Psoas muscle (tissue), 8 donors: ENCODE data around the gene HMBS. TPM values are rescaled to one million over a fixed set of nuclear protein-coding genes. Genes with fewer than 3 reads are reported as not detected.

Experiments used
- ATAC-seq, 4 donors: fragments of 200-7000 bp; cut with Tn5 transposase; one replicate each; pipeline ENCODE4 v1.9.1; 2020; ENCODE audit warnings: moderate library complexity in 3 of 4, mild to moderate bottlenecking in 2 of 4
- DNase-seq, 2 donors: peaks; one replicate each; pipeline ENCODE4 v3.0.0-alpha.2; 2020
- H3K27ac ChIP-seq: fragments of 200-600 bp; one replicate; pipeline ENCODE4 v1.8.0; 2022
- H3K27me3 ChIP-seq, 3 donors: fragments of 200-600 bp in 1 of 3; one replicate each; pipeline versions ENCODE4 v1.6.1 to v1.8.0; 2013 to 2022; ENCODE audit warnings: low read length in 2 of 3, mild to moderate bottlenecking in 2 of 3, moderate library complexity in 1 of 3; ENCODE audit not compliant: insufficient read depth in 3 of 3
- H3K36me3 ChIP-seq, 2 donors: fragments of 200-600 bp in 1 of 2; one replicate each; pipeline versions ENCODE4 v1.6.1 to v1.8.0; 2013 to 2022; ENCODE audit warnings: low read depth in 1 of 2, mild to moderate bottlenecking in 1 of 2, moderate library complexity in 1 of 2; ENCODE audit not compliant: insufficient read depth in 1 of 2
- H3K4me1 ChIP-seq: fragments of 200-600 bp; one replicate; pipeline ENCODE4 v1.8.0; 2022
- H3K4me3 ChIP-seq: fragments of 200-600 bp; one replicate; pipeline ENCODE4 v1.8.0; 2022; ENCODE audit warnings: mild to moderate bottlenecking
- H3K9me3 ChIP-seq: fragments of 200-600 bp; one replicate; pipeline ENCODE4 v1.8.0; 2022
- CTCF ChIP-seq: fragments of 200-600 bp; IDR thresholded peaks from one replicate; pipeline ENCODE4 v1.8.0; 2022; ENCODE audit warnings: antibody characterized with exemption
- WGBS, 3 donors: extraction: QIAGEN DNeasy Blood & Tissue Kit; methylation state at CpG; one replicate each; pipeline versions ENCODE4 v1.1.6 to v1.1.7; 2013; 5-methylcytosine and 5-hydroxymethylcytosine counted together
- intact Hi-C, 2 donors: fragments of 100-400 bp; cut with DNase I; formaldehyde crosslinking; loops; one replicate each; pipeline versions ENCODE4 v1.11.0 to v1.14.2; 2022
- polyA plus RNA-seq, 3 donors: library from polyadenylated mRNA; stranded (reverse); fragments of 200-250 nt; gene quantifications; one replicate each; pipeline ENCODE4 v1.2.3, GENCODE V29; 2013
- total RNA-seq, 4 donors: library from RNA; stranded (reverse); fragmentation: NEBNext Ultra II Directional in 2 of 4; extraction: Animal tissue kit (Norgen Biotek cat#: 25700) in 2 of 4; gene quantifications; one replicate each; pipeline versions ENCODE4 v1.2.1 to v1.2.4, GENCODE V29; 2021 to 2023
- donor health status: healthy with polysubstance abuse.
- donor health status: DM: no; HTN: no; CAD: no; lungs with moderate emphysema.
- donor health status: Bipolar disorder and iron deficiency.
- donor health status: healthy.
- donor health status: DM: yes; HTN: yes; CAD: no.
- donor health status: DM: no; HTN: no; CAD: no.
- donor health status: DM: no; HTN: no; CAD: no.
- donor health status: DM: yes; HTN: yes; CAD: no.

The HMBS gene
- total and polyA plus RNA-seq, 7 donors, result 18.1 to 45.3 (median 33.3) TPM

- peak overlapping the region; percentile 90 for H3K4me3 ChIP-seq
- no peaks in the 10 kb centered on the region for H3K27me3 ChIP-seq
- DNase-seq, result peak; percentile 98 to 99
- peaks cover 4 to 64% of the 10 kb centered on the region in 2 donors for H3K36me3 ChIP-seq
- WGBS, 3 donors, result 0 to 1% (median 1%) methylated on average over 78 to 79 of the region's 79 CpGs
- no peaks in the 10 kb centered on the region for H3K9me3 ChIP-seq
- ATAC-seq, result peak; percentile 94 to 95 (median 94)
- intact Hi-C loops, result no loop called here
- H3K27ac ChIP-seq, result peak overlapping the region; percentile 96
- H3K4me1 ChIP-seq, result peaks cover 24% of the 10 kb centered on the region
- no peak for TF ChIP-seq CTCF
Measured at GRCh38 chr11:119095066-119095880, 10.6 kb downstream of the HMBS start.

- Histone ChIP-seq H3K27me3 (no peaks in the 10 kb centered on the region), H3K36me3 (peaks cover 4 to 33% of the 10 kb centered on the region in 2 donors), H3K27ac (no peak overlapping the region), H3K4me1 (peaks cover 27% of the 10 kb centered on the region), H3K9me3 (no peaks in the 10 kb centered on the region), H3K4me3 (no peak overlapping the region)
- 76 to 80% (median 79%) methylated on average over 6 of the region's 6 CpGs for WGBS, 3 donors
- no peak for TF ChIP-seq CTCF
- ATAC-seq (no peak), DNase-seq (no peak)
- intact Hi-C loops, result loop anchor here in 1 of 2 donors (5.0 kb wide), 1 partner anchor 98 kb away; no protein-coding TSS in a partner anchor
Measured at GRCh38 chr11:119099711-119100110, 15.0 kb downstream of the HMBS start.

- Histone ChIP-seq H3K36me3 (peaks cover 4 to 33% of the 10 kb centered on the region in 2 donors), H3K27ac (no peak overlapping the region), H3K4me1 (peaks cover 27% of the 10 kb centered on the region), H3K9me3 (no peaks in the 10 kb centered on the region), H3K27me3 (no peaks in the 10 kb centered on the region), H3K4me3 (peak overlapping the region; percentile 97)
- TF ChIP-seq CTCF, result no peak
- no peak for ATAC-seq
- 52 to 57% (median 52%) methylated on average over 11 of the region's 11 CpGs for WGBS, 3 donors
- no peak for DNase-seq
- intact Hi-C loops, result loop anchor here in 1 of 2 donors (5.0 kb wide), 1 partner anchor 97 kb away; no protein-coding TSS in a partner anchor
Measured at GRCh38 chr11:119100246-119100970, 15.7 kb downstream of the HMBS start.

GRCh38 chr11:119100994-119101758, 16.5 kb downstream of the HMBS start:
- Histone ChIP-seq H3K4me1 (peaks cover 24% of the 10 kb centered on the region), H3K36me3 (peaks cover 4 to 33% of the 10 kb centered on the region in 2 donors), H3K9me3 (no peaks in the 10 kb centered on the region), H3K27ac (peak overlapping the region; percentile 90), H3K27me3 (no peaks in the 10 kb centered on the region), H3K4me3 (peak overlapping the region; percentile 97)
- peak; percentile 8 for TF ChIP-seq CTCF
- intact Hi-C loops, result loop anchor here in 1 of 2 donors (5.0 kb wide), 1 partner anchor 96 kb away; no protein-coding TSS in a partner anchor
- ATAC-seq (peak; percentile 36 to 58 (median 40)), DNase-seq (no peak)
- WGBS, 3 donors, result 1 to 2% (median 1%) methylated on average over 29 of the region's 29 CpGs
